Lung (tissue), 12 donors: ENCODE measurements around the gene TXNRD1. TPM values are rescaled to one million over a fixed set of nuclear protein-coding genes. Genes with fewer than 3 reads are reported as not detected.
"Not testable (repeated sequence)": the region's sequence is repeated elsewhere in the genome, so short reads cannot be mapped to it uniquely, and the experiment has no call there.

Source experiments
- ATAC-seq: fragments of 200-7000 bp; cut with Tn5 transposase; one replicate; pipeline ENCODE4 v1.9.1; 2020; ENCODE audit warnings: moderate number of reproducible peaks; ENCODE audit not compliant: insufficient read depth, low FRiP score
- DNase-seq, 3 donors: peaks; one replicate each; pipeline ENCODE4 v3.0.0-alpha.2; 2013 to 2017
- H3K27ac ChIP-seq, 2 donors: one replicate each; pipeline ENCODE4 v1.5.1; 2013; ENCODE audit warnings: mild to moderate bottlenecking in 2 of 2, moderate library complexity in 2 of 2, control low read depth in 1 of 2, inconsistent platforms in 1 of 2, low read depth in 1 of 2, low read length in 1 of 2
- H3K27me3 ChIP-seq, 3 donors: one replicate each; pipeline ENCODE4 v1.5.1; 2013; ENCODE audit warnings: low read length in 2 of 3; ENCODE audit not compliant: control insufficient read depth in 3 of 3, insufficient read depth in 3 of 3
- H3K36me3 ChIP-seq, 4 donors: one replicate each; pipeline ENCODE4 v1.5.1; 2013; ENCODE audit warnings: low read length in 4 of 4, mild to moderate bottlenecking in 1 of 4, moderate library complexity in 1 of 4; ENCODE audit not compliant: control insufficient read depth in 4 of 4, insufficient read depth in 4 of 4
- H3K4me1 ChIP-seq, 5 donors: one replicate each; pipeline ENCODE4 v1.5.1; 2013; ENCODE audit warnings: low read length in 5 of 5, mild to moderate bottlenecking in 2 of 5, moderate library complexity in 1 of 5; ENCODE audit not compliant: control insufficient read depth in 5 of 5, insufficient read depth in 5 of 5
- H3K4me3 ChIP-seq: one replicate; pipeline ENCODE4 v1.5.1; 2013; ENCODE audit warnings: mild to moderate bottlenecking, control low read depth, moderate library complexity
- H3K9ac ChIP-seq, 2 donors: one replicate each; pipeline ENCODE4 v1.5.1; 2013; ENCODE audit warnings: low read length in 2 of 2, control low read depth in 1 of 2; ENCODE audit not compliant: insufficient read depth in 1 of 2
- H3K9me3 ChIP-seq, 4 donors: one replicate each; pipeline ENCODE4 v1.5.1; 2013; ENCODE audit warnings: low read length in 3 of 4, mild to moderate bottlenecking in 1 of 4, moderate library complexity in 1 of 4; ENCODE audit not compliant: control insufficient read depth in 4 of 4, insufficient read depth in 3 of 4
- WGBS, 2 donors: extraction: QIAGEN DNeasy Blood & Tissue Kit; methylation state at CpG; one replicate each; pipeline ENCODE4 v1.1.7; 2013; 5-methylcytosine and 5-hydroxymethylcytosine counted together
- polyA plus RNA-seq, 2 donors: library from polyadenylated mRNA; stranded (reverse); fragments of 200-250 nt; gene quantifications; one replicate each; pipeline ENCODE4 v1.2.1, GENCODE V29; 2013
- total RNA-seq, 2 donors: library from RNA; depleted of rRNA in 1 of 2; stranded (reverse); fragments of >200 nt in 1 of 2; gene quantifications; one replicate each; pipeline ENCODE4 v1.2.1, GENCODE V29; 2014 to 2021
- TF ChIP-seq, protein P1 (sequence below): IDR thresholded peaks from 2 replicates; pipeline ENCODE4 v1.5.1; 2012; ENCODE audit warnings: mild to moderate bottlenecking; ENCODE audit errors: control extremely low read depth, extremely low read depth
- donor health status: control.
- donor health status: control.
- donor health status: Bipolar disorder and iron deficiency.
- donor health status: healthy.
- donor health status: DM: yes; HTN: yes; CAD: no.

The TXNRD1 gene
- total and polyA plus RNA-seq, 4 donors: 74.2 to 166 (median 125) TPM

DNA sequence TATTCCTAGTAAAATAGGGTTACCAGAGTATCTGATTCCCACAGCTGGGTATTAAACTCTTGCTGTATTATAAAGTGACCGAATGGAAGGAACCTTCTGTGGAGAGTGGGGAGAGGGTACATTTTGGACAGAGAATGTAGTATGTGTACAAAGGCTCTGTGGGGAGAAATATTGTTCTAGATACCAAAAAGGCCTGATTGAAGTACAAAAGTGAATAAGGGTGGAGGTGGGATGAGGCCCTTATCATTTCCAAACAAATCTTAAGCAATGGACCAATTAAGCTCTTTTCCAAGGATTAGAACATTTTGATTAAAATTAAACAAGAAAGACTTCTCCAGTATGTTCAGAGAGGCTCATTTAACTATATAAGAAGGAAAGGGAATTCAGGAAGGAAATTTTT lies 108.3 kb downstream of the TXNRD1 start:
- no peaks in the 10 kb centered on the region for H3K9me3 ChIP-seq
- no peak overlapping the region for H3K9ac ChIP-seq
- no peaks in the 10 kb centered on the region for H3K27me3 ChIP-seq
- no peak overlapping the region for H3K4me3 ChIP-seq
- peaks cover 23 to 47% (median 29%) of the 10 kb centered on the region in 4 donors for H3K36me3 ChIP-seq
- TF ChIP-seq, protein P1, sequence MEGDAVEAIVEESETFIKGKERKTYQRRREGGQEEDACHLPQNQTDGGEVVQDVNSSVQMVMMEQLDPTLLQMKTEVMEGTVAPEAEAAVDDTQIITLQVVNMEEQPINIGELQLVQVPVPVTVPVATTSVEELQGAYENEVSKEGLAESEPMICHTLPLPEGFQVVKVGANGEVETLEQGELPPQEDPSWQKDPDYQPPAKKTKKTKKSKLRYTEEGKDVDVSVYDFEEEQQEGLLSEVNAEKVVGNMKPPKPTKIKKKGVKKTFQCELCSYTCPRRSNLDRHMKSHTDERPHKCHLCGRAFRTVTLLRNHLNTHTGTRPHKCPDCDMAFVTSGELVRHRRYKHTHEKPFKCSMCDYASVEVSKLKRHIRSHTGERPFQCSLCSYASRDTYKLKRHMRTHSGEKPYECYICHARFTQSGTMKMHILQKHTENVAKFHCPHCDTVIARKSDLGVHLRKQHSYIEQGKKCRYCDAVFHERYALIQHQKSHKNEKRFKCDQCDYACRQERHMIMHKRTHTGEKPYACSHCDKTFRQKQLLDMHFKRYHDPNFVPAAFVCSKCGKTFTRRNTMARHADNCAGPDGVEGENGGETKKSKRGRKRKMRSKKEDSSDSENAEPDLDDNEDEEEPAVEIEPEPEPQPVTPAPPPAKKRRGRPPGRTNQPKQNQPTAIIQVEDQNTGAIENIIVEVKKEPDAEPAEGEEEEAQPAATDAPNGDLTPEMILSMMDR: no peak
- DNase-seq: no peak
- WGBS, 2 donors: 97% methylated on average over 1 of the region's 1 CpG
- no peaks in the 10 kb centered on the region for H3K4me1 ChIP-seq
- H3K27ac ChIP-seq: no peak overlapping the region
- ATAC-seq: no peak

GRCh38 chr12:104328278-104328677 lies 112.7 kb downstream of the TXNRD1 start:
- not testable (repeated sequence) for H3K4me1 ChIP-seq, H3K27ac ChIP-seq, H3K9me3 ChIP-seq, H3K9ac ChIP-seq, DNase-seq, ATAC-seq, H3K27me3 ChIP-seq, H3K4me3 ChIP-seq
- WGBS, 2 donors: 95 to 96% methylated on average over 6 of the region's 6 CpGs
- H3K36me3 ChIP-seq: peaks cover 12 to 33% (median 20%) of the 10 kb centered on the region in 4 donors

DNA sequence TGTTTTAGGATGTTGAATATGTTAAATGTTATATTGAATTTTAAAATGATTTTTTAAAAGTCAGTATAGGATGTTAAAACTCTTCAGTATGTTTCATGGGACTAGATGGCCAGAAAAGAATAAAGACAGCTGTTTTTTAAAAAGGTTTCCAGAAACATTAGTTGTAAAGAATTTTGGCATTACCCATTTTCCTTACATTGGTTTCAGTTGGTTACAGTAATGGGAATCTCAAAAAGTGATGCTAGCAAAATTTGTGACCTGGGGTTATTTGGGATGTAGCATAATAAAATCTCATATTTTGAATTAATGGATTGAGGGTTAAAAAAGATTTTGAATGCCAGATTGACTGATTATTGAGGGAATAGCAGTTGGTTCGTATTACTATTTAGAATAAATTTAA lies 113.2 kb downstream of the TXNRD1 start:
- TF ChIP-seq, protein P1: no peak
- Histone ChIP-seq H3K27me3 (no peaks in the 10 kb centered on the region), H3K9me3 (no peaks in the 10 kb centered on the region), H3K4me1 (no peaks in the 10 kb centered on the region), H3K27ac (no peak overlapping the region), H3K36me3 (peaks cover 12 to 35% (median 21%) of the 10 kb centered on the region in 4 donors), H3K9ac (no peak overlapping the region), H3K4me3 (no peak overlapping the region)
- no peak for ATAC-seq
- WGBS, 2 donors: 87 to 91% methylated on average over 1 of the region's 1 CpG
- no peak for DNase-seq

DNA sequence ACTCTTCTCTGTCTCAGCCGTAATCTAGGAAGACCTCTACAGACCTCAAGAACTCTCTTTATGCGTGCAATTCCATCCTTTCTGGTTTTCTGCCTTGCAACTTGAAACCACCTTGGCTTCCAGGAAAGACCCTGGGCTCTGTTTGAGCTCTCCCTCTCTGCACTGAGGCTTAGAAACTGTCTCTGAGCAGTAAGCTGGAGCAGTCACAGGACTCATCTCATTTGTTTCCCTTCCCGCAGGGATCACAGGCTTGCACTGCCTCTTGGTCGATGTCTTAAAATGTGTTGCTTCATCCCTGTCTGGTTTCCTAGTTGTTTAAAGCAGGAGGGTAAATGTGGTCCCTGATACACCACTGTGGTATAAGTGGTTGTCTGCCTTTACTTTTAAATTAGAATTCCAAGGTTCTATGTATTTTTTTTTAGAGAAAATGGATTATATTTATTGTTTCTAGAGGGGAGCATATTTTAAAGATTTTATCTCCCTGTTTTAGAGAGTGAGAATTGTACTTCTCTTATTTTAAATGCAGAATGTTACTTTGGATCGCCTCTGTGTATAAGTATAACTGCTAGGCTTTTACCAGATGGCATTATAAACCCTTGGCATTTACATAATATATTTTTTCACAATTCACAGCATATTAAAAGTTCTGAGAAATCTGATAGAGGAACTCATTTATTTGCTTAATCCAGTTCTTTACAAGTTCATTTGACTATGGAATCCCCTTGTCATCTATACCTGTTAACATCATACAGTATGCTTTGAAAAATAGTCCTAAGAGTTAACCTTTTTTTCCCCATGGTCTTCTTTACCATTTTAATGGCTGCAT lies 114.3 kb downstream of the TXNRD1 start:
- WGBS, 2 donors: 78 to 92% methylated on average over 5 of the region's 5 CpGs
- DNase-seq: no peak
- peaks cover 12 to 34% (median 23%) of the 10 kb centered on the region in 4 donors for H3K36me3 ChIP-seq
- ATAC-seq: no peak
- TF ChIP-seq, protein P1: no peak
- no peak overlapping the region for H3K4me3 ChIP-seq
- H3K4me1 ChIP-seq: peaks cover 0 to 5% (median 0%) of the 10 kb centered on the region in 5 donors
- no peak overlapping the region for H3K9ac ChIP-seq
- no peak overlapping the region for H3K27ac ChIP-seq
- H3K9me3 ChIP-seq: no peaks in the 10 kb centered on the region
- H3K27me3 ChIP-seq: no peaks in the 10 kb centered on the region
